GM12873 (cell line): ENCODE results near the gene CBARP.

Experiments
- CTCF ChIP-seq: IDR thresholded peaks from 2 replicates; pipeline ENCODE4 v1.5.1; 2012; ENCODE audit warnings: low read depth, mild to moderate bottlenecking, moderate library complexity, low read length, control low read depth; ENCODE audit not compliant: insufficient read depth; ENCODE audit errors: missing control alignments

CBARP gene

GRCh38 chr19:1269065-1269477 is 31.3 kb upstream of the CBARP start, which contains the start of gene CIRBP:
Gene CIRBP (plus strand): TSS chr19:1269332. CDS start chr19:1270934, 1,602 bp downstream.
- no peak for TF ChIP-seq CTCF

- no peak for TF ChIP-seq CTCF
Observed at GRCh38 chr19:1268226-1269064, 30.6 kb upstream of the CBARP start.

GRCh38 chr19:1267477-1268225 is 29.8 kb upstream of the CBARP start:
- no peak for TF ChIP-seq CTCF

- peak; percentile 90 for TF ChIP-seq CTCF
Observed at GRCh38 chr19:1266916-1267476, 29.2 kb upstream of the CBARP start.

GRCh38 chr19:1266129-1266915 is 28.5 kb upstream of the CBARP start:
- no peak for TF ChIP-seq CTCF

GRCh38 chr19:1265615-1266128 is 27.9 kb upstream of the CBARP start:
- TF ChIP-seq CTCF, result no peak
